ENCODE data around the gene FRMPD1. TPM values are rescaled to one million over a fixed set of nuclear protein-coding genes. Genes with fewer than 3 reads are reported as not detected.

The FRMPD1 gene
- total RNA-seq, 2 experiments from 2014 or later: not detected

- Mint-ChIP-seq H3K4me1 (ENCODE audit: low read depth) (no peaks in the 10 kb centered on the region), H3K27me3 (ENCODE audit: low read depth) (peaks cover 34% of the 10 kb centered on the region), H3K4me3 (no peak overlapping the region)
These were observed 45.8 kb downstream of the FRMPD1 start for GRCh38 chr9:37696528-37696927.

GRCh38 chr9:37700131-37700530, 49.4 kb downstream of the FRMPD1 start:
- CTCF ChIA-PET: no interaction called here
- H3K4me3 Mint-ChIP-seq: no peak overlapping the region
- H3K27me3 Mint-ChIP-seq (ENCODE audit: low read depth): peaks cover 8% of the 10 kb centered on the region
- intact Hi-C loops (cut with micrococcal nuclease): no loop called here
- DNase-seq: no peak
- H3K27ac Mint-ChIP-seq: no peak overlapping the region
- no peaks in the 10 kb centered on the region for H3K9me3 Mint-ChIP-seq
- no peaks in the 10 kb centered on the region for H3K36me3 Mint-ChIP-seq (ENCODE audit: low read depth)
- no peaks in the 10 kb centered on the region for H3K4me1 Mint-ChIP-seq (ENCODE audit: low read depth)

More at GRCh38 chr9:37696528-37696927, 45.8 kb downstream of the FRMPD1 start:
- CTCF ChIA-PET: no interaction called here
- DNase-seq: no peak
- intact Hi-C loops (cut with micrococcal nuclease): no loop called here
- H3K27ac Mint-ChIP-seq: no peak overlapping the region
- no peaks in the 10 kb centered on the region for H3K9me3 Mint-ChIP-seq
- H3K36me3 Mint-ChIP-seq (ENCODE audit: low read depth): no peaks in the 10 kb centered on the region

- no peak for DNase-seq
- CTCF ChIA-PET: interaction anchor here (0.6 kb wide), 1 partner anchor 219 kb away, joined by 3 read pairs; no protein-coding TSS in a partner anchor
- Mint-ChIP-seq H3K36me3 (ENCODE audit: low read depth) (no peaks in the 10 kb centered on the region), H3K4me1 (ENCODE audit: low read depth) (no peaks in the 10 kb centered on the region), H3K9me3 (no peaks in the 10 kb centered on the region), H3K4me3 (no peak overlapping the region), H3K27me3 (ENCODE audit: low read depth) (peaks cover 2% of the 10 kb centered on the region), H3K27ac (no peak overlapping the region)
- intact Hi-C loops (cut with micrococcal nuclease): no loop called here
These were observed 50.1 kb downstream of the FRMPD1 start for GRCh38 chr9:37700900-37701299.

GRCh38 chr9:37705787-37706186, 55.0 kb downstream of the FRMPD1 start:
- CTCF ChIA-PET: interaction anchor here (0.8 kb wide), 1 partner anchor 90 kb away, joined by 3 read pairs; no protein-coding TSS in a partner anchor
- no peaks in the 10 kb centered on the region for H3K36me3 Mint-ChIP-seq (ENCODE audit: low read depth)
- H3K4me1 Mint-ChIP-seq (ENCODE audit: low read depth): peaks cover 8% of the 10 kb centered on the region
- no peaks in the 10 kb centered on the region for H3K9me3 Mint-ChIP-seq
- H3K4me3 Mint-ChIP-seq: no peak overlapping the region
- no peak overlapping the region for H3K27ac Mint-ChIP-seq
- H3K27me3 Mint-ChIP-seq (ENCODE audit: low read depth): peaks cover 22% of the 10 kb centered on the region
- intact Hi-C loops (cut with micrococcal nuclease): no loop called here
- no peak for DNase-seq

- Mint-ChIP-seq H3K9me3 (no peaks in the 10 kb centered on the region), H3K36me3 (ENCODE audit: low read depth) (no peaks in the 10 kb centered on the region), H3K27me3 (ENCODE audit: low read depth) (peaks cover 22% of the 10 kb centered on the region), H3K4me3 (no peak overlapping the region), H3K27ac (no peak overlapping the region), H3K4me1 (ENCODE audit: low read depth) (peaks cover 8% of the 10 kb centered on the region)
- DNase-seq: no peak
- intact Hi-C loops (cut with micrococcal nuclease): no loop called here
- CTCF ChIA-PET: no interaction called here
These were observed 55.5 kb downstream of the FRMPD1 start for GRCh38 chr9:37706290-37706689.

GRCh38 chr9:37707748-37708147, 57.0 kb downstream of the FRMPD1 start:
- Mint-ChIP-seq H3K27ac (no peak overlapping the region), H3K4me3 (no peak overlapping the region), H3K9me3 (no peaks in the 10 kb centered on the region), H3K27me3 (ENCODE audit: low read depth) (peaks cover 22% of the 10 kb centered on the region), H3K4me1 (ENCODE audit: low read depth) (peaks cover 8% of the 10 kb centered on the region), H3K36me3 (ENCODE audit: low read depth) (no peaks in the 10 kb centered on the region)
- CTCF ChIA-PET: no interaction called here
- intact Hi-C loops (cut with micrococcal nuclease): no loop called here
- DNase-seq: no peak

- intact Hi-C loops (cut with micrococcal nuclease): no loop called here
- Mint-ChIP-seq H3K36me3 (ENCODE audit: low read depth) (no peaks in the 10 kb centered on the region), H3K4me1 (ENCODE audit: low read depth) (peaks cover 8% of the 10 kb centered on the region), H3K27ac (no peak overlapping the region), H3K9me3 (no peaks in the 10 kb centered on the region), H3K27me3 (ENCODE audit: low read depth) (peaks cover 24% of the 10 kb centered on the region), H3K4me3 (no peak overlapping the region)
- no peak for DNase-seq
- CTCF ChIA-PET: interaction anchor here (0.6 kb wide), 1 partner anchor 67 kb away, joined by 4 read pairs; no protein-coding TSS in a partner anchor
These were observed 59.3 kb downstream of the FRMPD1 start for GRCh38 chr9:37710046-37710445.

GRCh38 chr9:37715260-37715659, 64.5 kb downstream of the FRMPD1 start:
- H3K4me1 Mint-ChIP-seq (ENCODE audit: low read depth): no peaks in the 10 kb centered on the region
- no peak overlapping the region for H3K4me3 Mint-ChIP-seq
- H3K27me3 Mint-ChIP-seq (ENCODE audit: low read depth): peaks cover 2% of the 10 kb centered on the region
- no peak for DNase-seq
- intact Hi-C loops (cut with micrococcal nuclease): no loop called here
- H3K36me3 Mint-ChIP-seq (ENCODE audit: low read depth): no peaks in the 10 kb centered on the region
- no peak overlapping the region for H3K27ac Mint-ChIP-seq
- H3K9me3 Mint-ChIP-seq: no peaks in the 10 kb centered on the region
- CTCF ChIA-PET: interaction anchor here (0.9 kb wide), 1 partner anchor 33 kb away, joined by 3 read pairs; no protein-coding TSS in a partner anchor

- CTCF ChIA-PET: interaction anchor here (0.9 to 1.2 kb wide), 2 partner anchors 13 to 32 kb away, joined by 3 read pairs; no protein-coding TSS in a partner anchor
- Mint-ChIP-seq H3K27me3 (ENCODE audit: low read depth) (peaks cover 2% of the 10 kb centered on the region), H3K9me3 (no peaks in the 10 kb centered on the region), H3K27ac (no peak overlapping the region), H3K4me1 (ENCODE audit: low read depth) (no peaks in the 10 kb centered on the region), H3K4me3 (no peak overlapping the region), H3K36me3 (ENCODE audit: low read depth) (no peaks in the 10 kb centered on the region)
- intact Hi-C loops (cut with micrococcal nuclease): no loop called here
- DNase-seq: no peak
These were observed 65.3 kb downstream of the FRMPD1 start for GRCh38 chr9:37715991-37716505.

GRCh38 chr9:37719526-37719925, 68.8 kb downstream of the FRMPD1 start:
- no peak for DNase-seq
- CTCF ChIA-PET: no interaction called here
- Mint-ChIP-seq H3K9me3 (no peaks in the 10 kb centered on the region), H3K27me3 (ENCODE audit: low read depth) (no peaks in the 10 kb centered on the region), H3K27ac (no peak overlapping the region), H3K4me3 (no peak overlapping the region), H3K36me3 (ENCODE audit: low read depth) (no peaks in the 10 kb centered on the region), H3K4me1 (ENCODE audit: low read depth) (no peaks in the 10 kb centered on the region)
- intact Hi-C loops (cut with micrococcal nuclease): no loop called here

GRCh38 chr9:37727013-37727412, 76.3 kb downstream of the FRMPD1 start:
- no peak overlapping the region for H3K4me3 Mint-ChIP-seq

GRCh38 chr9:37729499-37729898, 78.7 kb downstream of the FRMPD1 start:
- peaks cover 3% of the 10 kb centered on the region for H3K27me3 Mint-ChIP-seq (ENCODE audit: low read depth)
- H3K9me3 Mint-ChIP-seq: no peaks in the 10 kb centered on the region
- intact Hi-C loops (cut with micrococcal nuclease): no loop called here
- H3K36me3 Mint-ChIP-seq (ENCODE audit: low read depth): no peaks in the 10 kb centered on the region
- H3K4me3 Mint-ChIP-seq: no peak overlapping the region
- no peak overlapping the region for H3K27ac Mint-ChIP-seq
- no peak for DNase-seq
- no peaks in the 10 kb centered on the region for H3K4me1 Mint-ChIP-seq (ENCODE audit: low read depth)
- CTCF ChIA-PET: interaction anchor here (0.6 to 0.9 kb wide), 2 partner anchors 200 to 600 kb away, joined by 3 to 5 read pairs; no protein-coding TSS in a partner anchor

More at GRCh38 chr9:37727013-37727412, 76.3 kb downstream of the FRMPD1 start:
- Mint-ChIP-seq H3K27me3 (ENCODE audit: low read depth) (peaks cover 3% of the 10 kb centered on the region), H3K9me3 (no peaks in the 10 kb centered on the region), H3K4me1 (ENCODE audit: low read depth) (no peaks in the 10 kb centered on the region), H3K36me3 (ENCODE audit: low read depth) (no peaks in the 10 kb centered on the region), H3K27ac (no peak overlapping the region)
- DNase-seq: no peak
- CTCF ChIA-PET: no interaction called here
- intact Hi-C loops (cut with micrococcal nuclease): no loop called here

GRCh38 chr9:37730256-37730655, 79.5 kb downstream of the FRMPD1 start:
- Mint-ChIP-seq H3K27ac (no peak overlapping the region), H3K27me3 (ENCODE audit: low read depth) (peaks cover 3% of the 10 kb centered on the region), H3K4me1 (ENCODE audit: low read depth) (no peaks in the 10 kb centered on the region), H3K36me3 (ENCODE audit: low read depth) (no peaks in the 10 kb centered on the region), H3K4me3 (no peak overlapping the region), H3K9me3 (no peaks in the 10 kb centered on the region)
- no peak for DNase-seq
- CTCF ChIA-PET: interaction anchor here (0.6 kb wide), 1 partner anchor 137 kb away, joined by 3 read pairs; no protein-coding TSS in a partner anchor
- intact Hi-C loops (cut with micrococcal nuclease): no loop called here

All from activated naive CD4-positive, alpha-beta T cell treated with anti-CD3 and anti-CD28 coated beads for 36 hours (primary cell).